ENCODE measurements around the gene ANKRD44.

DNA sequence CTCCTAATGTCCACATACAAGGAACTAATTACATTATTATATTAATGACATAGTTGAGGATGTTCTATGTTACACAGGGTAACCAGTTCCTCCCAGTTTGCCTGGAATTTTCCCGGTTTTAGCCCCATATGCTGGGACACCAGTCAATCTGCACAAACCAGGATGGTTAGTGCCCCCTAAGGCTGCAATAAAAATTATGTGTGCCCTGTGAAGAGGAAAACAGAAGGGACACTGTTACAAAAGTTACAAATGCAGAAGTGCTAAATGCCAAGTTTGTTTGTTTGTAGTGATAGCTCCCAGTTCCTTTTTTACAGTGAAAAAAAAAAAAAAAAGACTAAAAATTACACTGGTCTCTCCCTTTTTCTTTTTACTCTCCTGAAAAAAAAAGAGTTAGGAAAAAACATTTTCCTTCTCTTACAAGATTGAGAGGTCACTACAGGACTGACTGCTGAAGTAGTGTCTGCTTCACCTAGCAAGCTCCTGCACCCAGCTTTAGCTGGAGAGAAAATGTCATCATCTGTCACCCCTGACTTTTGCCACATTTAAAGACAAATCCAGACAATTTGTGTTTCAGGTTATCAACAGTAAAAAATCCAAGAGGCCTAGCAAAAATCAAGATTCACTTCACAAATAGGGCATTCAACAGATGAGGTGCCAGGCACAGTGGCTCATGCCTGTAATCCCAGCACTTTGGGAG is 3.2 kb downstream of the ANKRD44 start:
- no peak for TF ChIP-seq EZH2 (IDR thresholded peaks at IDR 0.05; ENCODE audit: borderline replicate concordance, low read depth, low read length, severe bottlenecking)
- TF ChIP-seq, protein P1, sequence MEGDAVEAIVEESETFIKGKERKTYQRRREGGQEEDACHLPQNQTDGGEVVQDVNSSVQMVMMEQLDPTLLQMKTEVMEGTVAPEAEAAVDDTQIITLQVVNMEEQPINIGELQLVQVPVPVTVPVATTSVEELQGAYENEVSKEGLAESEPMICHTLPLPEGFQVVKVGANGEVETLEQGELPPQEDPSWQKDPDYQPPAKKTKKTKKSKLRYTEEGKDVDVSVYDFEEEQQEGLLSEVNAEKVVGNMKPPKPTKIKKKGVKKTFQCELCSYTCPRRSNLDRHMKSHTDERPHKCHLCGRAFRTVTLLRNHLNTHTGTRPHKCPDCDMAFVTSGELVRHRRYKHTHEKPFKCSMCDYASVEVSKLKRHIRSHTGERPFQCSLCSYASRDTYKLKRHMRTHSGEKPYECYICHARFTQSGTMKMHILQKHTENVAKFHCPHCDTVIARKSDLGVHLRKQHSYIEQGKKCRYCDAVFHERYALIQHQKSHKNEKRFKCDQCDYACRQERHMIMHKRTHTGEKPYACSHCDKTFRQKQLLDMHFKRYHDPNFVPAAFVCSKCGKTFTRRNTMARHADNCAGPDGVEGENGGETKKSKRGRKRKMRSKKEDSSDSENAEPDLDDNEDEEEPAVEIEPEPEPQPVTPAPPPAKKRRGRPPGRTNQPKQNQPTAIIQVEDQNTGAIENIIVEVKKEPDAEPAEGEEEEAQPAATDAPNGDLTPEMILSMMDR (IDR thresholded peaks at IDR 0.05; ENCODE audit: borderline replicate concordance, extremely low read depth, low read length, poor library complexity, severe bottlenecking): peak; percentile 19
